ENCODE data around the gene PPIH.
A peak's percentile ranks its signal among the peaks of the same experiment; 100 is the strongest.
"Not testable (repeated sequence)": the region's sequence is repeated elsewhere in the genome, so short reads cannot be mapped to it uniquely, and the experiment has no call there.

The PPIH gene

GRCh38 chr1:42682739-42683531, 24.7 kb downstream of the PPIH start:
- DNase-seq = peak; percentile 10

- DNase-seq = peak; percentile 32
Observed at GRCh38 chr1:42684139-42684538, 25.9 kb downstream of the PPIH start.

DNA sequence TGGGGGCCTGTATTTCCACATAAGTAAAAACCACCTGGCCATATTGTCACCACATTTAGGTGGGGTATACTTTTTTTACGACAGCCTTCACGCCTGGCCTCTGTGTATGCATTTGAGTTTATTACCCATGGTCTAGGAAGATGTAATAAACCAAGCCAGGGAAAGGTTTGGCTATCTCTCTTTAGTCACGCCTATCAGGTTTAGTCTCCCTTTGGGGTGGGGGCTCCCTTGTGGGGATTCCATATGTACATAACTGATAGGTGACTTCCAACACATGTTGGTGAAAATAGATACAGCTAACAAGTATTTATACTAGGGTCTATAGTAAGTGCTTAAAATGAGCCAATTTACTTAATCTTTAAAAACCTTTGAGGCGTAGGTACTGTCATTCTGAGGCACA, 28.2 kb downstream of the PPIH start:
- no peak for DNase-seq

- DNase-seq = no peak
Observed at GRCh38 chr1:42689912-42690311, 31.7 kb downstream of the PPIH start.

DNA sequence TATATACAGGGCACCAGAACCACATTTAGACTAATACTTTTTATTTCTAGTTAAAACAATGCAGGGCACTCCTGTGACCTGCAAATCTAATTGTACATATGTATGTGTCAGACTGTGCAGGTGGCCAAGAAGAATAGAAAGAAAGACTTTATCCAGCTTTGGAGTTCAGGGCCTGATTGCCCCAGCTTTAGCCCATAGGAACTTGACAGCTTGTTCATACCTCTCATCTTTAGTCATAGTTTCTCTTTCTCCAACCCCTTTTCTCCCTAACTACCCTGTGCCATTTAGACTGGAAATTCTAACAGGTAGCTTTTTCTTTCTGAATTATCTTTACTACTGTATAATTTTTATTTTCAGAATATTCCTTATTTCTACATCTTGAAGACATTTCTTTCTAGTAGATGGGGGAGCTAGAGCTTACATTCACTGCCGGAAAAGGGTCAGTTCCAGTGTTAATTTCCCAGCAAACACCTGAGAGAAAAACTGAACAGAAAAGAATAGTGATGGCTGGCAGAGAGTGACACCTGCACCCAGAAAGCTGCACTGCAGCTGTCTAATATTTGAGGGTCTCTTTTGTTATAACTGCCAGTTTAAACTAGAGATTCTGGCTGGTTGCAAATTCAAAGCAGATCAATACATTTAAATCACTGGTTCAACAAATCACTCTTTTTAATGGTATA, 32.4 kb downstream of the PPIH start:
- DNase-seq = no peak

DNA sequence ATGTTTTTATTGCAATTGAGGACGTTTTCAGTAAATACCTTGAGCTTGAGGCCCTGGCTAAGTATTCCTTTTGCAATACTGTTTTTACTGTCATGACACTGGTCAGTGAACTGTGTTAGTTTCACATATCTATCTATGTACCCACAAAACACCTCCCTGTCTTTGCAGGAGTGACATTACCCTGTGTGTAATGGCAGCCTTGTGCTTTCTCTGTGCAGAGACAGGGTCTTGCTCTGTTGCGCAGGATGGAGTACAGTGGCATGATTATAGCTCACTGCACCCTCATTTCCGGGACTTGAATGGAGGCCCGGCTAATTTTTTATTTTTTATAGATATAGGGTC, 32.9 kb downstream of the PPIH start:
- no peak for DNase-seq

DNA sequence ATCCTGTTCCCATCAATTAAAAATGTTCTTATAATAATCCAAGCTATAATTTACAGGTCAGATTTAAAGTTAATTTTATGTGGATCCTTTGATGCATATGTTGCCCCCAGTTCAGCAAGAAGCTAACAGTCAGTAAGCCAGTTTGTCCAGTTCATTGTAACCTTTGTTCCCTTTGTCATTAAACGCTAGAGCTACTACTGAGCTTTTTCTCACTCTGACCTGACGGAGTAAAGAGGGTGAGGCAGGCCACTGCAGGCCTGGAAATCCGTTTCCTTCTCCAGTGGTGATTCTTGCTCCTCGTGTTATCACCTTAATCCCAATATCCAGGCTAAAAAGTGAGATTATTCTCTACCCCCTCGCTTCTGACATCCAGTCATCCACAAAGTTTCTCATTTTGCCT, 34.2 kb downstream of the PPIH start:
- DNase-seq = no peak

GRCh38 chr1:42692911-42693310, 34.7 kb downstream of the PPIH start:
- DNase-seq = no peak

GRCh38 chr1:42698081-42698813, 40.0 kb downstream of the PPIH start:
- DNase-seq = no peak

DNA sequence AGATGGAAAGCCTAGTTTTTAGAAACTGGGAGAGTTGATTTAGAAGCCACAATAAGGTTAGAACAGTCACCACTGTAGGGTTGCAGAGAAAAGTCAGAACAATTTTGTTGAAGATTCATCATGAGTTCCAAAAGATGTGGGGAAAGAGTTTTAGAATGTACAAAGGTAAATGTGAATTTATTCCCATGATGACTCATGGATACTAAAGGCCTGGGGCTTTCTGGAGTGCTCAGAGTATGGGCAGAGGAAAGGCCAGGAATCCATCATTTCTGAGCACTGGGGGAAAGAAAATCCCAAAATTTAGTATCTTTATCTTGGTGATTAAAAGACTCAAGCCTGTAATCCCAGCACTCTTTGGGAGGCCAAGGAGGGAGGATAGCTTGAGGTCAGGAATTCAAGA, 41.8 kb downstream of the PPIH start:
- no peak for DNase-seq

DNA sequence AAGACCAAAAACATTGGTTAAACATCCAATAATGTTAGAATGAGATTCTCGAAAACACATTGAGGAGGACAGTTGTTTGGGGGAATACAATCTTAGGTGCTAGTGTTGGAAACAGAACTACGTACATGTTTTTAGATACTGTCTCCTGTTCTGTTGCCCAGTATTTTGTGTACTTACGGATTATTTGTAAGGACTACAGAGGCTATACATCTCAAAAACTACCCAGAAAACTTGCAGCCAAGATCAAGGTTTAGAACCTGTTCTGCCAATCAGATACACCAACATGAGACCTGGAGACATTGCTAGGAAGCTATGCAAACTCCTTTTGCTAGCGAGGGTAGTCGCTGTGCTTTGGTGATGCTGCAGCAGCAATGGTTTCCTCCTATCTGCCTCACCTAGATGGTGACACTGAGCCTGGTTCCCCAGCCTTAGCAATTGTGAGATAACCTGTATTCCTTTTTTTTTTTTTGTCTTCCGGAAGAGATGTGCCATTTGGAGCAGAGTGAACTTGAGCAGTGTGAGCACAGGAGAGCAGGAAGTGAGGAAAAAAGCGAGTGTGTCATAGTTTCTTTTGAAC, 45.8 kb downstream of the PPIH start:
- no peak for DNase-seq

- not testable (repeated sequence) for DNase-seq
Observed at GRCh38 chr1:42712808-42713207, 54.6 kb downstream of the PPIH start.

DNA sequence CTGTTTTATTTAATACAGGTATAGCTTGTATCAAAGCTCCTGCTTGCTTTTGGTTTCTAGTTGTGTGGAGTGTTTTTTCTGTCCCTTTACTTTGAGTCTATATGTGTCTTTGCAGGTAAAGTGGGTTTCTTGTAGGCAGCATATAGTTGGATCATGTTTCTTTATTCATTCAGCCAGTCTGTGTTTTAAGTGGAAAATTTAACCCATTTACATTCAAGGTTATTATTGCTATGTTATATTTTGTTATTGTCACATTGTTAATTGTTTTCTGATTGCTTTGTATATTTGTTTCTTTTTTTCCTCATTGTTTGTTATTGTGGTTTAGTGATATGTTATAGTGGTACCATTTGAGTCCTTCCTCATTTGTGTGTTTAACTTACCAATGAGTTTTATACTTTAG, 55.1 kb downstream of the PPIH start:
- no peak for DNase-seq

DNA sequence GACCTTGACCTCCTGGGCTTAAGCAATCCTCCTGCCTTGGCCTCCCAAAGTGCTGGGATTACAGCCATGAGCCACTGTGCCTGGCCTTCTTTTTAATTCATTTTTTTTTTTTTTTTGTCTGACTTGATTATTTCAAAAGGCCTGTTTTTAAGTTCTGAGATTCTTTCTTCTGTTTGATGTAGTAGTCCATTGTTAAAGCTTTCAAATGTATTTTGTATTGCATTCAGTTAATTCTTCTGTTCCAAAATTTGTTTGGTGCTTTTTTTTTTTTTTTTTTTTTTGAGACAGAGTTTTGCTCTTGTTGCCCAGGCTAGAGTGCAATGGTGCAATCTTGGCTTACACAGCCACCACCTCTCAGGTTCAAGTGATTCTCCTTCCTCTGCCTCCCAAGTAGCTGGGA, 56.2 kb downstream of the PPIH start:
- not testable (repeated sequence) for DNase-seq

GRCh38 chr1:42720868-42721267, 62.6 kb downstream of the PPIH start:
- DNase-seq = no peak

DNA sequence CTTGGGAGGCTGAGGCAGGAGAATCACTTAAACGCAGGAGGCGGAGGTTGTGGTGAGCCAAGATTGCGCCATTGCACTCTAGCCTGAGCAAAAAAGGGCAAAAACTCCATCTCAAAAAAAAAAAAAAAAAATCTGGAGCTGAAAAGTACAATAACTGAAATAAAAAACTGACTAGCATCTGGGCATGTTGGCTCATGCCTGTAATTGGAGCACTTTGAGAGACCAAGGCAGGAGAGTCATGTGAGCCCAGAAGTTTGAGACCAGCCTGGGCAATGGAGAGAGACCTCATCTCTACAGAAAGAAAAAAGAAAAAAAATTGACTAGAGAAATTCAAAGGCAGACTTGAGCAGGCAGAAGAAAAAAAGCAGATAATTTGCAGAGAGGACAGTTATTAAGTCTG, 63.7 kb downstream of the PPIH start:
- no peak for DNase-seq

GRCh38 chr1:42722403-42722802, 64.2 kb downstream of the PPIH start:
- DNase-seq = not testable (repeated sequence)

GRCh38 chr1:42723511-42723910, 65.3 kb downstream of the PPIH start:
- DNase-seq = no peak

DNA sequence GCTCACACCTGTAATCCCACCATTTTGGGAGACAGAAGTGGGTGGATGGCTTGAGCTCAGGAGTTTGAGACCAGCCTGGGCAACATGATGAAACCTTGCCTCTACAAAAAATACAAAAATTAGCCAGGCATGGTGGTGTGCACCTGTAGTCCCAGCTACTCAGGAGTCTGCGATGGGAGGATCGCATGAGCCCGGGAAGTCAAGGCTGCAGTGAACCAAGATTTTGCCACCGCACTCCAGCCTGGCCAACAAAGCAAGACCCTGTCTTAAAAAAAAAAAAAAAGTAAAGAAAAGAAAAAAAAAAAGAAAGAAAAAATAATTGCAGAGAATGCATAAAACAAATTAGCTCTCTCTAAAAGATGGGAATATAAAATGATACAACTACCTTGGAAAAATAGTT, 67.6 kb downstream of the PPIH start:
- not testable (repeated sequence) for DNase-seq
